B cell (primary cell): ENCODE measurements around the gene CFAP141.

Experiments used
- EZH2 ChIP-seq: IDR thresholded peaks from 2 replicates; pipeline ENCODE4 v1.6.1; 2012; ENCODE audit warnings: borderline replicate concordance, low read depth, mild to moderate bottlenecking, moderate library complexity, low read length; ENCODE audit not compliant: insufficient read depth, poor library complexity, severe bottlenecking
- TF ChIP-seq, protein P1 (sequence below): fragments of 200-600 bp; IDR thresholded peaks from one replicate; pipeline ENCODE4 v1.8.0; 2022; ENCODE audit warnings: antibody characterized with exemption, mild to moderate bottlenecking

DNA sequence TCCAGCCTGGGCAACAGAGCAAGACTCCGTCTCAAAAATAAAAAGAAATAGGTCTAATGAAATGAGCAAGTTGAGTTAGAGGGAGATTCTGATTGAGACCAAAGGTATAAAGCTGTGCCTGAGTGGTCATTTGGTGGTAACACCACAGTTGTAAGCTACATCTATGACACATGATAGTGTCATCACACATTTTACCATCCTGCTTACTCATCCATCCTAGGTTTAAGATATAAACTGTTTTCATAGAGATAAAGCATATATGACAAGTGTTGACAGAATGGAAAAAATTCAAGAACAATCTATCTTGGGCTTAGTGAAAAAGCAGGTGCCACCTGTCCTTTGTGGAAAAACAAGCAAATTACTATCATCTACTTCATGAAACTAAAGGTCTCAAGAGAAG, 7.1 kb upstream of the CFAP141 start:
- TF ChIP-seq, protein P1, sequence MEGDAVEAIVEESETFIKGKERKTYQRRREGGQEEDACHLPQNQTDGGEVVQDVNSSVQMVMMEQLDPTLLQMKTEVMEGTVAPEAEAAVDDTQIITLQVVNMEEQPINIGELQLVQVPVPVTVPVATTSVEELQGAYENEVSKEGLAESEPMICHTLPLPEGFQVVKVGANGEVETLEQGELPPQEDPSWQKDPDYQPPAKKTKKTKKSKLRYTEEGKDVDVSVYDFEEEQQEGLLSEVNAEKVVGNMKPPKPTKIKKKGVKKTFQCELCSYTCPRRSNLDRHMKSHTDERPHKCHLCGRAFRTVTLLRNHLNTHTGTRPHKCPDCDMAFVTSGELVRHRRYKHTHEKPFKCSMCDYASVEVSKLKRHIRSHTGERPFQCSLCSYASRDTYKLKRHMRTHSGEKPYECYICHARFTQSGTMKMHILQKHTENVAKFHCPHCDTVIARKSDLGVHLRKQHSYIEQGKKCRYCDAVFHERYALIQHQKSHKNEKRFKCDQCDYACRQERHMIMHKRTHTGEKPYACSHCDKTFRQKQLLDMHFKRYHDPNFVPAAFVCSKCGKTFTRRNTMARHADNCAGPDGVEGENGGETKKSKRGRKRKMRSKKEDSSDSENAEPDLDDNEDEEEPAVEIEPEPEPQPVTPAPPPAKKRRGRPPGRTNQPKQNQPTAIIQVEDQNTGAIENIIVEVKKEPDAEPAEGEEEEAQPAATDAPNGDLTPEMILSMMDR, result no peak
- TF ChIP-seq EZH2, result no peak
